Measurements from ENCODE around the gene MYL5.

- TF ChIP-seq, protein P1, sequence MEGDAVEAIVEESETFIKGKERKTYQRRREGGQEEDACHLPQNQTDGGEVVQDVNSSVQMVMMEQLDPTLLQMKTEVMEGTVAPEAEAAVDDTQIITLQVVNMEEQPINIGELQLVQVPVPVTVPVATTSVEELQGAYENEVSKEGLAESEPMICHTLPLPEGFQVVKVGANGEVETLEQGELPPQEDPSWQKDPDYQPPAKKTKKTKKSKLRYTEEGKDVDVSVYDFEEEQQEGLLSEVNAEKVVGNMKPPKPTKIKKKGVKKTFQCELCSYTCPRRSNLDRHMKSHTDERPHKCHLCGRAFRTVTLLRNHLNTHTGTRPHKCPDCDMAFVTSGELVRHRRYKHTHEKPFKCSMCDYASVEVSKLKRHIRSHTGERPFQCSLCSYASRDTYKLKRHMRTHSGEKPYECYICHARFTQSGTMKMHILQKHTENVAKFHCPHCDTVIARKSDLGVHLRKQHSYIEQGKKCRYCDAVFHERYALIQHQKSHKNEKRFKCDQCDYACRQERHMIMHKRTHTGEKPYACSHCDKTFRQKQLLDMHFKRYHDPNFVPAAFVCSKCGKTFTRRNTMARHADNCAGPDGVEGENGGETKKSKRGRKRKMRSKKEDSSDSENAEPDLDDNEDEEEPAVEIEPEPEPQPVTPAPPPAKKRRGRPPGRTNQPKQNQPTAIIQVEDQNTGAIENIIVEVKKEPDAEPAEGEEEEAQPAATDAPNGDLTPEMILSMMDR (conservative IDR thresholded peaks at IDR 0.05 in 1 of 2, IDR thresholded peaks at IDR 0.05 in 1 of 2; ENCODE audit: low read depth in 1 of 2, low read length in 2 of 2), result no peak
- no peak for TF ChIP-seq EZH2 (IDR thresholded peaks at IDR 0.05; ENCODE audit: low read length, missing control alignments)
These were observed 13.9 kb upstream of the MYL5 start for GRCh38 chr4:660401-660800.
